HG02623 (cell line): ENCODE measurements around the gene IL31.
"Not testable (repeated sequence)": the region's sequence is repeated elsewhere in the genome, so short reads cannot be mapped to it uniquely, and the experiment has no call there.

Experiments used
- ATAC-seq: cut with Tn5 transposase; IDR thresholded peaks from one replicate; pipeline ENCODE4 v1.9.1; 2021; ENCODE audit warnings: moderate library complexity; ENCODE audit not compliant: unreplicated experiment

Gene IL31

DNA sequence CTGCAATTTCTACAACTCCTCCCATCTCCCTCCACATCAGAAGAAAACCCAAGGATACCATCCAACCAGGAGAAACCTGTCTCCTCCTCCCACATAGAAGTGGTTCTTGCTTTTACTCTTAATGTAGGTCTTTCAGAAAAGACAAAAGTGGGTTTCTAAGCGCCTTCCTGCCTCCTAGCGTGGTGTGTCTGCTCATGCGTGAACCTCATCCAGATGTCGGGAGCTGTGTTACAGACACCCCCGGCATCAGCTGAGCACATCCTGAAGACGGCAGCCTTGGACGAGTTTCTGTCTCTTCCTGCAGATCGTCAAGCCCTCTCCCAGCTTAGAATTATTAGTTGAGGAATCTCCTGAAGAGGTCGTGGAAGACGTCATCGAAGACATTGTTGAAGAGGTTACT is 18.4 kb upstream of the IL31 start:
- no peak for ATAC-seq

DNA sequence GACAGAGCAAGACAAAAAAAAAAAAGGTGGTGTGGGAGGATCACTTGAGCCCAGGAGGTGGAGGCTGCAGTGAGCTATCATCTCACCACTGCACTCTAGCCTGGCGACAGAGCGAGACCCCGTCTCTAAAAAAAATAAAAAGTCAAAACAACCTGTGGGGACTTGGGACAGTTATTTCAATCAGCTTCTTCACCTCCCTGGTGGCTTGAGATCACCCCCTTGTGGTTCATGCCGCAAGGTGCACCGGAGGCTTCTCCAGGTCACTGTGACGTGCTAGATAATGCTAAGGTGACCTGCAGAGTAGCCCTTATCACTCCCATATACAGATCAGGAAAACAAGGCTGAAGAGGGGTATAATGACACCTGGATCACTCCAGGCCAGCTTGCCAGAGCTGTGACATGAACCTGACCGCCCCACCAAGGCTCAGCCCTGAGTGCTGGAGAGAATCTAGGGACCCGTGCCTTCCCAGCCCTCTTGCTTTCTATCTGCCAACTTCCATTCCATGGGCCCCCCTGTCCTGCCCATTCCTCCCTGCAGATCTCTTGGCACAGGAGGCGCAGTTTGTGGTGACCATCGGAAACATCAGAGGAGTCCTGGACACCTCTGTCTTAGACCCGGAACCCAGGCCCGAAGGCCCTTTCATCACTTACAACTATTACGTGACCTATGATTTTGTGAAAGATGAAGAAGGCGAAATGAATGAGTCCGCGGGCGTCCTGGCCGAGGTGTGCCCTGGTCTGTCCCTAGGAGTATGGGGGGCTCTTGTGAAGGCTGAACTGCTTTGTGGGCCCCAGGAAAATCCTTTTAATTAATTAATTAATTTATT is 17.0 kb upstream of the IL31 start:
- no peak for ATAC-seq

DNA sequence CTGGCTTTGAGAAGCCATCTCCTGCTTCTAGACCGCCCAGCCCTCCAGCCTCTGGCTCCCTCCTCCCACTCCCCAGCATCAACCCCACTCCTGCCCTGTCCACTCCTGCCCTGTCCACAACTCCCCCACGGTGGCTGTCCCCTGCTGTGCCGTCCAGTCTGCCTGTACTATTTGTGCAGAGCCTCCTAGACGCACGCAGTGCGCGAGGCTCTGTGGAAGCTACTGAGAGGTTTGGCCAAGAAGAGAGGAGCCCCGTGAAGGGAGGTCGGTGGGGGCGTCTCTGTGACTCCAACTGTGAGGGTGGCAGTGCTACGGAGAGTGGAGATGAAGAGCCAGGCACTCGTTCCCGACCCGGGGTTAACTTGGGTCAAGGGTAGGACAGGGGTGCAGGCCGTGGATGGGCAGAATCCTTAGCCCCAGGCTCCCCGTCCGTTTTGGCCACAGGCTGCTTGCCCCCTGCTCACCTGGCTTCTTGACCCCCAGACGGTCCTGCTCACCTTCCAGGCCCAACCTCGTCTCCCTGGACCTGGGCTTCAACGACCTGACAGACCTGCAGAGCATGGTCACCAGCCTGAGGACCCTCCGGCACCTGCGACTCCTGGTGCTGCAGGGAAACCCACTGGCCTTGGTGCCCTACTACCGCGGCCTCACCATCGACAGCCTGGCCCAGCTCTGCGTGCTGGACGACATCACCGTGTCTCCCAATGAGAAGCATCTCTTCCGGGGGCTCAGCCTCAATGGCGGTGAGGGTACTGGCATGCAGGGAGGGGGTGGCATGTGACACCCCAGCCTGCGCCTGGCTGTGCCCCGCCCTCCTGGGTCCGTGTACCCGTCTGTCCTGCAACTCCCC is 15.8 kb upstream of the IL31 start:
- ATAC-seq = no peak

DNA sequence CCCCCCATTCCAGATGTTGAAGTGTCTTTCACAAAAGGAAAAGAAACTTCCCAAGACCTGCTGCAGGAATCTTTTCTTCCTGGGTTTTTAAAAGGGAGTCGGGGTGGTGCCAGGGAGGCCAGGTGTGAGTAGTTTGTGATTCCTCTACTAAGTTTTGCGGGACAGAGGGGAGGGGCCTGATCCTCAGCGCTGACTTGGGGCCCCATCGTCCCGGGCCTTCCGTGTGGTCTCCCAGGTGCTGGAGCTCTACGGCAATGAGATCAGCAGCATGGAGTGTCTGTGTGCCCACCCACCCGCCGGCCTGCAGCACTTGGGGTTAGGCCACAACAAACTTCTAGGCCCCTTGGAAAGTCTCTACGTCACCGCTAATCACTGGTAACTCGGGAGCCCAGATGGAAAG is 13.4 kb upstream of the IL31 start:
- ATAC-seq = no peak

DNA sequence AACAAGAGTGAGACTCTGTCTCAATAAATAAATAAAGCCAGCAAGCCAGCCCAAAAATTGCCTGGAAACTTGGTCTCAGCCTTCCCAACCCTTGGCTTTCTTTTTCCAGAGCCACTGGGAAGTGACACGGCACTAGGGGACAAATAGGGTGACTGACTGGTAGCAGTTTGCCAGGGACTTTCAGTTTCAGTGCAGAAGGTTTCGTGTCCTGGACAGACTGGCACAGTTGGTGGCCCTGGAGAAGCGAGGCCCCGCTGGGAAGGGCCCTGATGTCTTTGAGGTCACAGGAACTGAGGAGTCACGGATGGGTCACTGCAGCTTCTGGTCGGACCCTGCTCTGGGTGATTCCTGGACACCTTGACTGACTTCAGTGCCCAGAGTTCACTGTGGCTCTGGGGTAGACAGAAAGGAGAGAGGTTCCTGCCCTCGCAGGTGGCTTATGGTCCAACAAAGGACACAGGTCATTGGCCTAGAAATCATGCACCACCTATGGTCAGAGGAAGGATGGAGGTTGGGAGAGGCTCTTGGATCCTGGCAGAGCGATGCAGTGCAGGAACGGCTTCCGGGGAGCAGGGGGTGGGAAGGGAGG is 11.6 kb upstream of the IL31 start:
- ATAC-seq = no peak

DNA sequence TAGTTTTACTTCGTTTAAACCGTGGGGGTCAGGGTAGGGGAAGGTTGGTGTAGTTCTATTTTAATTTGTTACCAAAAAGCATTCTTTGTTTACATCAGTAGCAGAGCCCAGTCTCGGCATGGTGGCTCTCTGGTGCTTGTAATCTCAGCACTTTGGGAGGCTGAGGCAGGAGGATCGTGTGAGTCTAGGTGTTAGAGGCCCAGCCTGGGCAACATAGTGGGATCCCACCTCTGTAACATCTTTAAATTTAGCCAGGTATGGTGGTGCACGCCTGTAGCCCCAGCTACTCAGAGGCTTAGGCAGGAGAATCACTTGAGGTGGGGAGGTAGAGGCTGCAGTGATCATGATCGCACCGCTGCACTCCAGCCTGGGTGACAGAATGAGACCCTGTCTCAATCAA is 11.1 kb upstream of the IL31 start:
- no peak for ATAC-seq

DNA sequence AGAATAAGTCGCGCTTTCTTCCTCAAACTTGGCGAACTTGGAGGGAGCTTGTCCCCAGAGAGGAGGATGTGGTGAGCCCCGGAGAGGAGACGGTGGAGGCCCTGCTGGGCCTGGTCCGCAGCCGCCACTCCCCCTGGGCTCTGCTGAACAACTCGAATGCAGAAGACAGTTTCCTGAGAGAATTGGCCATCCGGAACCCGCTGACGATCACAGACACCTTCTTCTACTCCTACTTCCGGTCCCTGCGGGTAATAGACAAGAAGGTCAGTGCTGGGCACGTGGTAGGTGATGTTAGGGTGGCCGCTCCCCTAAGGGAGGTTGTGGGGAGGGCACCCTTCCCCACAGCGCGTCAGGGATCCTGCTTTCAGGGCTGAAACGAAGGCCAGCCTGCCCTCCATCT is 10.5 kb upstream of the IL31 start:
- ATAC-seq = no peak

DNA sequence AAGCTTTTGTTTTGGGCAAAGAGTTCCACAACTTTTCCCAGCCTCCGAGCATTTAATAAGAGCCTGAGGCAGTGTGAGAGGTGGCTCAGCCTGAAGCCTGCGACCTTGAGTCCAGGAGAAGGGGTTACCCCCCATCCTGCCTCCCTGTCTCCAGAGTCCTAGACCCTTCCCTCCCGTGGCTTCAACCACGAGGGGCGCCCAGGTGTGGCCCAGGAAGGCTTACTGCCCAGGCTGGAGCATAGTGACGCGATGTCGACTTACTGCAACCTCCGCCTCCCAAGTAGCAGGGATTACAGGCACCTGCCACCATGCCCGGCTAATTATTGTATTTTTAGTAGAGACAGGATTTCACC is 9.5 kb upstream of the IL31 start:
- ATAC-seq = no peak

DNA sequence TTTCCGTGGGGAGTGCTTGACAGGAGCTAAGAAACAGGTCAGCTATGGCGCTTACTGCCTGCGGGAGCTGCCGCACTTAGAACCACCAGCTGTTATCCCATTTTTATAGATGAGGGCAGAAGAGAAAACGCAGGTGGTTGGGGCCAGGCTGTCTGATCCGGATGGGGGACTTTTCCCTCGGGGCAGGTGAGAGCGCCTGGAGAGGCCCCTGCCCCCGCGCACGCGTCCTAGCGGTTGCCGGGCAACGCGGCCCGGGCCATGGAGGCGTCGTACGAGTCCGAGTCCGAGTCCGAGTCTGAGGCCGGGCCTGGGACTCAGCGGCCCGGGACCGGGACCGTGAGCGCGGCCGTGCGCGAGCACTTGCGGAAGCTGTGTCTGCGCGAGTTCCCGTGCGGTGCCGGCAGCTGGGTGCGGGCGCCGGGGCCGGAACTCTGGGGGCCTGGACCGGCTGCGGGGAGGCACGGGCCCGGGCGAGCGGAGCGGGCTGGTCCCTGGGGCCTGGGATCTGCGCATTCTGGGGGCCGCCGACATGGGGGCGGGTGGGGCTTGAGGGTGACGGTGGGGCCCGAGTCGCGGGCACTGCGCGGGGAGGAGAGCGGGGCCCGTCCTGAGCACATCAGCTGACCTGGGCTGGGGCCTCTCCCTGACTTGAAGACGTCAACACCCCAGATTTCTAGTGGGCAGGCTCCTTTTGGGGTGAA is 9.0 kb upstream of the IL31 start, which contains the start of gene LRRC43:
LRRC43 (plus strand) TSS at position 237 of the 701 bp plus-strand sequence; CDS start at position 259, 22 bp downstream.
- no peak for ATAC-seq

DNA sequence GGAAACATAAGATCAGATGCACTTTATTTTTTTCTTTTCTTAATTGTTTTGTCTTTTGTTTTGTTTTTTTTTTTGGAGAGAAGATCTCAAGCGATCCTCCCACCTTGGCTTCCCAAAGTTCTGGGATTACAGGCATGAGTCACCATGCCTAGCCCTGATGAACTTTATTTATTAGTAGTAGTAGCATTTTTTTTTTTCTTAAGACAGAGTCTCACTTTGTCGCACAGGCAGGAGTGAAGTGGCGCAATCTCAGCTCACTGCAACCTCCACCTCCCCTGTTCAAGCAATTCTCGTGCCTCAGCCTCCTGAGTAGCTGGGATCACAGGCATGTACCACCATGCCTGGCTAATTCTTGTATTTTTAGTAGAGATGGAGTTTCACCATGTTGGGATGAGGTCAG is 2.5 kb upstream of the IL31 start:
- not testable (repeated sequence) for ATAC-seq

DNA sequence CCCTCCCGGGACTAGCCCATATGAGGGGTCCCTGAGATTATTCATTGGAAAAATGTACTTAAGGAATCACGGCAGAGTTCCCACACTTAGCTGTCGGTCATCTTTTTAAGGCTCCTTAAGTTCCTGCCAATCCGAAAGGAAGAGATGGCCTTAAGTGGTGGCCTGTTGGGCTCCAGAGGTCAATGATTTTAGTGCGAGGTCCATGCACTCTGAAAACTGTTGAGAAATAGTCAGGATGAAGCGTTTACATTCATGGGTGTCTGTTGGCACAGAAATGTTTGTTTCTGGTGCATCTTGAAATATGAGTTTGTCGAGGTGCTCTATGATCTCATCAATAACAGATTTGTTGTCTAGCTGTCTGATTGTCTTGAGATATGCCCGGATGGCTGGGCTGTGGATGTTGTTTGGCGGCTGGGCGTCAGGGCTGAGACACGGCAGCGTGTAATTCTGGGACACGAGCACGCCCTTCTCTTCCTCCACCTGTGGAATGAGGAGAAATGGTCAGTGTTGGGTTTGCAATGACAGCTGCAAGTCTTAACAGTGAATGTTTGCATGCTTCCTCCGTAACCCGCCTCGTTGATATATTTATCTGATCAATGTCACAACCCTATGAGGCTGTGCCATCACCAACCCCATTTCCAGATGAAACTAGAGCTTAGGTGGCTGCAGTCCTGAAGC is 1.6 kb downstream of the IL31 start:
- ATAC-seq = no peak

DNA sequence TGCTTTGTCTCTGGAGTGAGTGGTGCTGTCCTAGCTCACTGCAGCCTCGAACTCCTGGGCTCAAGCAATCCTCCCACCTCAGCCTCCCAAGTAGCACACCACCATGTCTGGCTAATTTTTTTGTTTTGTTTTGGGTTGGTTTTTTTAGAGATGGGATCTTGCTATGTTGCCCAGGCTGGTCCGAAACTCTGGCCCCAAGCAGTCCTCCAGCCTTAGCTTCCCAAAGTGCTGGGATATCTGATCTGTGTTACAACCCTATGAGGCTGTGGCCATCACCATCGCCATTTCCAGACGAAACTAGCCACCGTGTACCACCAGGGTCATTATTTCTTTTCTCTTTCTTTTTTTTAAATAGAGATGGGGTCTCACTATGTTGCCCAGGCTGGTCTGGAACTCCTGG is 2.6 kb downstream of the IL31 start:
- ATAC-seq = no peak

DNA sequence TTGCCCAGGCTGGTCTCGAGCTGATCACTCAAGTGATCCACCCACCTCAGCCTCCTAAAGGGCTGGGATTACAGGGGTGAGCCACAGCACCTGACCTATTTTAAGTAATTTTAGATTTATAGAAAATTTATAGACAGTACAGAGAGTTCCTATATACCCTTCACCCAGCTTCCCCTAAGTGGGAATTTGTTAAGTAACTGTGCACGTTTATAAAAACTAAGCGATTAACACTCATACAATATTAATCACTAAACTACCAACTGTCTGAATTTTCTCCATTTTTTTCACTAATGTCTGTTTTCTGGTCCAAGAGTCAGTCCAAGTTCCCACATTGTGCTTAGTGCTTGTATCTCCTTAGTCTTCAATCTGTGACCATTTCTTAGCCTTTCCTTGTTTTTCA is 5.5 kb downstream of the IL31 start:
- ATAC-seq = no peak

DNA sequence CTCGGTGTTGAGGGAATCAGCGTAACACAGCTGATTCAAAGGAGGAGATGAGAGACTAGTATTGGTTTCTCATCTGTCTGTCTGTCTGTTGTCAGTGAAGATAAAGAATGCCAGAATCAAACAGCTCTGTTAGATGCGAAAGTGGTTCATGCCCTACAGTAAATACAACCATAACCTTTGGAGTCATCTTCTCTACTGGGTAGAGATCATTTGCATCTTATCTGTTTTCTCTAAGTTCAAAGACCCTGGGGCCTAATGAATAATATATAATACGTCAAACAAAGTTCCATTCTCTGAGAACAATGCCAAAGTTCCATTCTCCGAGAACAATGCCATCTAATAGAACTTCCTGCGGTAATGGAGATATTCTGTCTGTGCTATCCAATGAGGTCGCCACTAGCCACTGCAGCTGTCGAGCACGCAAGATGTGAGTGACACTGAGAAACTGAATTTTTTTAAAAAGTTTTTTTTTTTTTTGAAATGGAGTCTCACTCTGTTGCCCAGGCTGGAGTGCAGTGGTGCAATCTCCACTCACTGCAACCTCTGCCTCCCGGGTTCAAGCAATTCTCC is 6.6 kb downstream of the IL31 start:
- no peak for ATAC-seq

DNA sequence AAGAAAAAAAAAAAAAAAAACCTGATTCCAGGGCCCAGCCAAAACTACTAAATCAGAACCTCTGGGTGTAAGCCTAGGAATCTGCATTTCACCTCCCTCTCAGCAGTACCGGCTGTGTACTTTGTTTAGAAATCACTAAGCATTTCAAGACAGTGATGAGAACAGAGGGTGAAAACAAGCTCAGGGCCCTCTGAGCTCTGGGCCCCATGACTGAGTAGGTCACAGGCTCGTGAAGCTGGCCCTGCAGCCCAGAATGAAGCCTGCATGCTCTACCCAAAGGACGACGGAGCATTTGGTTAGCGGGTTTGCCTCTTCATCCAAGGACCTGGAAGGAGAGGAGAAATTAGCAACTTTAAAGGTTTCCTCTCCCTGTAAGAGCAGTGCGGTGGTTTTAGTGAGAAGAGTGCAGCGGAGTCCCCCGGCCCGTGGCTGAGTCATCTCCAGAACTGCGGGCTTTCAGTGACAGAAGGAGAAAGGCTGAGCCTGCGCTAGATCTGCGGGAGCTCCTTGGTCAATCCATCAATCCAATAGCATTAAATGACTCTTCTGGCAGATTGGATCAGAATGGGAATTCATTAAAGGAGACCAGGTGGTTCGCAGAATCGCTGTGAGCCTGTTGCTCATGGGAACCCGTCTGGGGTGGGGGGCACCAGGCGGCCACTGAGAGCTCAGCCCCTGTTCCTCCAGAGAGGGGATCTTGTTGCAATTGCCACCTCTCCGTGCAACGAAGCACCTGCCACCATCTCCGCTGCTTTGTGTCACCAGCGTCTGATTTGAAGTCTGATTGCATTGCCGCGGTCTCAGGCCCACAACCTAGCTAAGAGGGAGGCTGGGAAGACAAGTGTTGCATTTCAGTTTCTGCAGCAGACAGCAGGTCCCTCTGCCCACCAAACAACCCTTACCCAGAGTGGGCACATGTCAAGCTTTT is 7.3 kb downstream of the IL31 start:
- ATAC-seq = no peak

DNA sequence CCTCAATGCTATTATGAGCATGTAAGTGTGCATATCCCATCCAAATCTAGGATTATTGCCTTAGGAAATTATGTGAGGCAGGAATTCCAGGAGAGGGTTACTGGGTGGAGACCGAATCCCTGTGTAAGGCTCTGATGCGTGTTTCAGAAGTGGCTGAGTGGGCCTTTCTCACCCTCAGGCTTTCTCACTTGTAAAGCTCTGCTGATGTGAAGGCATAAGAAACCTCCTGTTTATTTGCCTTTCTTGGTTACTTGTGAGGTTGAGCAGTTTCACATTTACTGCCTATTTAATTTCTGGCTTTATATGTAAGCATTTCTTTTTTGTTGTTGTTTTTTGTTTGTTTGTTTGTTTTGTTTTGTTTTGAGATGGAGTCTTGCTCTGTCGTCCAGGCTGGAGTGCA is 11.0 kb downstream of the IL31 start:
- ATAC-seq = no peak

DNA sequence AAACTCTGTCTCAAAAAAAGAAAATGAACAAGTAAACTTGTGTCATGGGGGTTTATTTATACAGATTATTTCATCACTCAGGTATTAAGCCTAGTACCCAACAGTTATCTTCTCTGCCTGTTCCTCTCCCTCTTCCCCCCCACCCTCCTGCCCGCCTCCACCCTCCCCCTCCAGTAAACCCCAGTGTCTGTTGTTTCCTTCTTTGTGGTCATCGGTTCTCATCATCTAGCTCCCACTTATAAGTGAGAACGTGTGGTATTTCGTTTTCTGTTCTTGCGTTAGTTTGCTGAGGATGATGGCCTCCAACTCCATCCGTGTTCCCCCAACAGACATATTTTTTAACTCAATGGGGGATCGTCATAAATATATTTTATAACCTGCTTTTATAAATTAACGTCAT is 12.3 kb downstream of the IL31 start:
- no peak for ATAC-seq

DNA sequence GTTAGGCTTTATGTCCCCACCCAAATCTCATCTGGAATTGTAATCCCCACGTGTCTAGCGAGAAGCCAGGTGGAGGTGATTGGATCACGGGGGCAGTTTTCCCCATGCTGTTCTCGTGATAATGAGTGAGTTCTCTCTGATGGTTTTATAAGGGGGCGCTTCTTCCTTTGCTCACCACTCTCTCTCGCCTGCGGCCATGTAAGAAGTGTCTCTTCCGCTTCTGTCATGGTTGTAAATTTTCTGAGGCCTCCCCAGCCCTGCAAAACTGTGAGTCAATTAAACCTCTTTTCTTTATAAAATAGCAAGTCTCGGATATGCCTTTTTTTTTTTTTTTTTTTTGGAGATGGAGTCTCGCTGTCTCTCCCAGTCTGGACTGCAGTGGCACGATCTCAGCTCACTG is 13.3 kb downstream of the IL31 start:
- ATAC-seq = no peak

DNA sequence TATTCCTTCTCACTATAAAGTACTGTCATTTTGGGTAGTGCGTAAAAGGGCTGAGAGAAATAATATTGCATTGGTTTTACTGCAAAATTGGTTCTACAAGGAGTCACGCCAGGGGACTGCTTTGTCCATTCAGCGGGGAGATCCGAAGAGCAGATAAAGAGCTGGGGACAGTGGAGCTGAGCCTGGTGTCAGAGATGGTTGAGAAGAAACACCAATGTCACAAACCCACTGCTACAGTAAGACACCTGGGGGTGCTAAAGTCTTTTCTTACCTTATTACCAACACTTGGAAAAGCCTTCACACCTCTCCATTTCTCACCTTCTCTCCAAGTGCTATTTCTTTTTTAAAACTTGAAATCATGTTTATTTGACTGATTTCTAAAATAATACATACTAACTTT is 14.1 kb downstream of the IL31 start:
- no peak for ATAC-seq
